WTC11 (cell line): ENCODE data around the gene ZFP42. TPM values are rescaled to one million over a fixed set of nuclear protein-coding genes. Genes with fewer than 3 reads are reported as not detected.

ENCODE experiments used
- ATAC-seq: fragments of 200-7000 bp; cut with Tn5 transposase; 2 replicates; pipeline ENCODE4 v1.10.0; 2021; ENCODE audit warnings: mild to moderate bottlenecking, moderate library complexity
- CTCF ChIA-PET: fragments of 300-600 bp; sonication (Branson Sonifier 250); formaldehyde crosslinking; loops from one replicate; lab custom pipeline; 2021; ENCODE audit warnings: antibody characterized with exemption; lab: Charles Lee
- POLR2A ChIA-PET: fragments of 350-600 bp; sonication (Branson Sonifier 250); formaldehyde crosslinking; loops from one replicate; lab custom pipeline; 2021; ENCODE audit warnings: antibody characterized with exemption; lab: Charles Lee
- DNase-seq: peaks from one replicate; pipeline ENCODE4 v3.0.0; 2021; ENCODE audit warnings: low spot score
- H3K27ac Mint-ChIP-seq: 2 replicates; pipeline ENCODE4 v1.8.0; 2021; ENCODE audit warnings: mixed read lengths
- H3K27me3 Mint-ChIP-seq: 2 replicates; pipeline ENCODE4 v1.8.0; 2021; ENCODE audit warnings: low read depth, mild to moderate bottlenecking, moderate library complexity, mixed read lengths
- H3K36me3 Mint-ChIP-seq: 2 replicates; pipeline ENCODE4 v1.8.0; 2021; ENCODE audit warnings: mixed read lengths
- H3K4me1 Mint-ChIP-seq: 2 replicates; pipeline ENCODE4 v1.8.0; 2022; ENCODE audit warnings: mixed read lengths
- H3K4me3 Mint-ChIP-seq: 2 replicates; pipeline ENCODE4 v1.8.0; 2021; ENCODE audit warnings: mild to moderate bottlenecking, moderate library complexity, mixed read lengths
- H3K9me3 Mint-ChIP-seq: 2 replicates; pipeline ENCODE4 v1.8.0; 2021; ENCODE audit warnings: mixed read lengths
- ATF1 ChIP-seq: sonication (generic); formaldehyde crosslinking; IDR thresholded peaks from 2 replicates; pipeline ENCODE4 v1.8.1; 2023; ENCODE audit warnings: mild to moderate bottlenecking, moderate library complexity, missing genetic modification reagents
- ELF4 ChIP-seq: sonication (generic); formaldehyde crosslinking; IDR thresholded peaks from 2 replicates; pipeline ENCODE4 v1.8.1; 2022; ENCODE audit warnings: low read depth, mild to moderate bottlenecking, moderate library complexity, missing genetic modification reagents
- FOXP1 ChIP-seq: sonication (generic); formaldehyde crosslinking; IDR thresholded peaks from 2 replicates; pipeline ENCODE4 v1.8.0; 2022; ENCODE audit warnings: missing genetic modification reagents, mild to moderate bottlenecking, moderate library complexity, borderline replicate concordance
- JAZF1 ChIP-seq: fragments of 250-450 bp; sonication (Bioruptor Pico); IDR thresholded peaks from 2 replicates; pipeline ENCODE4 v1.9.0; 2021; ENCODE audit warnings: moderate library complexity, mild to moderate bottlenecking, inconsistent platforms
- NFATC4 ChIP-seq: fragments of 250-450 bp; sonication (Bioruptor Pico); IDR thresholded peaks from 2 replicates; pipeline ENCODE4 v1.9.0; 2021; ENCODE audit warnings: mild to moderate bottlenecking
- NFYB ChIP-seq: sonication (generic); formaldehyde crosslinking; conservative IDR thresholded peaks from 2 replicates; pipeline ENCODE4 v1.8.0; 2022; ENCODE audit warnings: low read depth, missing genetic modification reagents
- NR3C1 ChIP-seq: sonication (generic); formaldehyde crosslinking; conservative IDR thresholded peaks from 2 replicates; pipeline ENCODE4 v1.8.1; 2023; ENCODE audit warnings: low read depth, mild to moderate bottlenecking, missing genetic modification reagents
- TCF7 ChIP-seq: sonication (generic); formaldehyde crosslinking; IDR thresholded peaks from 2 replicates; pipeline ENCODE4 v1.8.0; 2022; ENCODE audit warnings: mild to moderate bottlenecking, low read depth, missing genetic modification reagents, moderate library complexity
- TP53 ChIP-seq: sonication (generic); formaldehyde crosslinking; IDR thresholded peaks from 2 replicates; pipeline ENCODE4 v1.8.1; 2023; ENCODE audit warnings: mild to moderate bottlenecking, missing genetic modification reagents
- ZBTB21 ChIP-seq: sonication (generic); formaldehyde crosslinking; IDR thresholded peaks from 2 replicates; pipeline ENCODE4 v1.8.1; 2023; ENCODE audit warnings: mild to moderate bottlenecking, missing genetic modification reagents, borderline replicate concordance
- ZNF138 ChIP-seq: sonication (generic); formaldehyde crosslinking; conservative IDR thresholded peaks from 2 replicates; pipeline ENCODE4 v1.8.1; 2022; ENCODE audit warnings: mild to moderate bottlenecking, moderate library complexity, missing genetic modification reagents
- ZNF232 ChIP-seq: sonication (generic); formaldehyde crosslinking; IDR thresholded peaks from 2 replicates; pipeline ENCODE4 v1.8.0; 2022; ENCODE audit warnings: mild to moderate bottlenecking, missing genetic modification reagents
- ZNF317 ChIP-seq: sonication (generic); formaldehyde crosslinking; IDR thresholded peaks from 2 replicates; pipeline ENCODE4 v1.8.1; 2023; ENCODE audit warnings: low read depth, mild to moderate bottlenecking, moderate library complexity, missing genetic modification reagents, borderline replicate concordance
- ZNF425 ChIP-seq: fragments of 250-450 bp; sonication (Bioruptor Pico); conservative IDR thresholded peaks from 2 replicates; pipeline ENCODE4 v1.9.0; 2021; ENCODE audit warnings: mild to moderate bottlenecking
- ZNF671 ChIP-seq: fragments of 250-450 bp; sonication (Bioruptor Pico); IDR thresholded peaks from 2 replicates; pipeline ENCODE4 v1.8.0; 2021; ENCODE audit warnings: mild to moderate bottlenecking
- total RNA-seq: library from RNA; stranded (reverse); gene quantifications from 3 replicates; pipeline ENCODE4 v1.2.3, GENCODE V29; 2021
- TF ChIP-seq, protein P1 (sequence below): sonication (generic); formaldehyde crosslinking; IDR thresholded peaks from 2 replicates; pipeline ENCODE4 v1.8.1; 2023; ENCODE audit warnings: mild to moderate bottlenecking, missing genetic modification reagents
- TF ChIP-seq, protein P2 (sequence below): sonication (generic); formaldehyde crosslinking; IDR thresholded peaks from 2 replicates; pipeline ENCODE4 v1.8.1; 2023; ENCODE audit warnings: mild to moderate bottlenecking, missing genetic modification reagents, borderline replicate concordance
- TF ChIP-seq, protein P3 (sequence below): sonication (generic); formaldehyde crosslinking; IDR thresholded peaks from 2 replicates; pipeline ENCODE4 v1.8.0; 2022; ENCODE audit warnings: missing genetic modification reagents

Gene ZFP42
- total RNA-seq, 1 experiment from 2014 or later = 128 TPM

- POLR2A ChIA-PET = interaction anchor here (1.7 kb wide), 1 partner anchor 33 kb away, joined by 5 read pairs; no protein-coding TSS in a partner anchor
- Mint-ChIP-seq H3K36me3 (peaks cover 76% of the 10 kb centered on the region), H3K27me3 (no peaks in the 10 kb centered on the region; the same call in 1 of the 2 replicates)
- DNase-seq = no peak
- no peak for TF ChIP-seq ZNF671 (CRISPR knock-in tag)
- no peak for TF ChIP-seq ZNF232 (CRISPR knock-in tag)
- no peak for TF ChIP-seq ZNF425 (CRISPR knock-in tag)
- TF ChIP-seq ELF4 (CRISPR knock-in tag) = no peak
- no peak for TF ChIP-seq TCF7 (CRISPR knock-in tag)
- TF ChIP-seq JAZF1 (CRISPR knock-in tag) = no peak
- TF ChIP-seq, protein P1, sequence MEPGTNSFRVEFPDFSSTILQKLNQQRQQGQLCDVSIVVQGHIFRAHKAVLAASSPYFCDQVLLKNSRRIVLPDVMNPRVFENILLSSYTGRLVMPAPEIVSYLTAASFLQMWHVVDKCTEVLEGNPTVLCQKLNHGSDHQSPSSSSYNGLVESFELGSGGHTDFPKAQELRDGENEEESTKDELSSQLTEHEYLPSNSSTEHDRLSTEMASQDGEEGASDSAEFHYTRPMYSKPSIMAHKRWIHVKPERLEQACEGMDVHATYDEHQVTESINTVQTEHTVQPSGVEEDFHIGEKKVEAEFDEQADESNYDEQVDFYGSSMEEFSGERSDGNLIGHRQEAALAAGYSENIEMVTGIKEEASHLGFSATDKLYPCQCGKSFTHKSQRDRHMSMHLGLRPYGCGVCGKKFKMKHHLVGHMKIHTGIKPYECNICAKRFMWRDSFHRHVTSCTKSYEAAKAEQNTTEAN (CRISPR knock-in tag) = no peak
- no peak for TF ChIP-seq TP53 (CRISPR knock-in tag)
- TF ChIP-seq ATF1 (CRISPR knock-in tag) = no peak
- TF ChIP-seq ZBTB21 = no peak
- TF ChIP-seq, protein P2, sequence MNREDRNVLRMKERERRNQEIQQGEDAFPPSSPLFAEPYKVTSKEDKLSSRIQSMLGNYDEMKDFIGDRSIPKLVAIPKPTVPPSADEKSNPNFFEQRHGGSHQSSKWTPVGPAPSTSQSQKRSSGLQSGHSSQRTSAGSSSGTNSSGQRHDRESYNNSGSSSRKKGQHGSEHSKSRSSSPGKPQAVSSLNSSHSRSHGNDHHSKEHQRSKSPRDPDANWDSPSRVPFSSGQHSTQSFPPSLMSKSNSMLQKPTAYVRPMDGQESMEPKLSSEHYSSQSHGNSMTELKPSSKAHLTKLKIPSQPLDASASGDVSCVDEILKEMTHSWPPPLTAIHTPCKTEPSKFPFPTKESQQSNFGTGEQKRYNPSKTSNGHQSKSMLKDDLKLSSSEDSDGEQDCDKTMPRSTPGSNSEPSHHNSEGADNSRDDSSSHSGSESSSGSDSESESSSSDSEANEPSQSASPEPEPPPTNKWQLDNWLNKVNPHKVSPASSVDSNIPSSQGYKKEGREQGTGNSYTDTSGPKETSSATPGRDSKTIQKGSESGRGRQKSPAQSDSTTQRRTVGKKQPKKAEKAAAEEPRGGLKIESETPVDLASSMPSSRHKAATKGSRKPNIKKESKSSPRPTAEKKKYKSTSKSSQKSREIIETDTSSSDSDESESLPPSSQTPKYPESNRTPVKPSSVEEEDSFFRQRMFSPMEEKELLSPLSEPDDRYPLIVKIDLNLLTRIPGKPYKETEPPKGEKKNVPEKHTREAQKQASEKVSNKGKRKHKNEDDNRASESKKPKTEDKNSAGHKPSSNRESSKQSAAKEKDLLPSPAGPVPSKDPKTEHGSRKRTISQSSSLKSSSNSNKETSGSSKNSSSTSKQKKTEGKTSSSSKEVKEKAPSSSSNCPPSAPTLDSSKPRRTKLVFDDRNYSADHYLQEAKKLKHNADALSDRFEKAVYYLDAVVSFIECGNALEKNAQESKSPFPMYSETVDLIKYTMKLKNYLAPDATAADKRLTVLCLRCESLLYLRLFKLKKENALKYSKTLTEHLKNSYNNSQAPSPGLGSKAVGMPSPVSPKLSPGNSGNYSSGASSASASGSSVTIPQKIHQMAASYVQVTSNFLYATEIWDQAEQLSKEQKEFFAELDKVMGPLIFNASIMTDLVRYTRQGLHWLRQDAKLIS = no peak
- TF ChIP-seq NFATC4 (CRISPR knock-in tag) = no peak
- no peak for TF ChIP-seq NFYB (CRISPR knock-in tag)
- TF ChIP-seq, protein P3, sequence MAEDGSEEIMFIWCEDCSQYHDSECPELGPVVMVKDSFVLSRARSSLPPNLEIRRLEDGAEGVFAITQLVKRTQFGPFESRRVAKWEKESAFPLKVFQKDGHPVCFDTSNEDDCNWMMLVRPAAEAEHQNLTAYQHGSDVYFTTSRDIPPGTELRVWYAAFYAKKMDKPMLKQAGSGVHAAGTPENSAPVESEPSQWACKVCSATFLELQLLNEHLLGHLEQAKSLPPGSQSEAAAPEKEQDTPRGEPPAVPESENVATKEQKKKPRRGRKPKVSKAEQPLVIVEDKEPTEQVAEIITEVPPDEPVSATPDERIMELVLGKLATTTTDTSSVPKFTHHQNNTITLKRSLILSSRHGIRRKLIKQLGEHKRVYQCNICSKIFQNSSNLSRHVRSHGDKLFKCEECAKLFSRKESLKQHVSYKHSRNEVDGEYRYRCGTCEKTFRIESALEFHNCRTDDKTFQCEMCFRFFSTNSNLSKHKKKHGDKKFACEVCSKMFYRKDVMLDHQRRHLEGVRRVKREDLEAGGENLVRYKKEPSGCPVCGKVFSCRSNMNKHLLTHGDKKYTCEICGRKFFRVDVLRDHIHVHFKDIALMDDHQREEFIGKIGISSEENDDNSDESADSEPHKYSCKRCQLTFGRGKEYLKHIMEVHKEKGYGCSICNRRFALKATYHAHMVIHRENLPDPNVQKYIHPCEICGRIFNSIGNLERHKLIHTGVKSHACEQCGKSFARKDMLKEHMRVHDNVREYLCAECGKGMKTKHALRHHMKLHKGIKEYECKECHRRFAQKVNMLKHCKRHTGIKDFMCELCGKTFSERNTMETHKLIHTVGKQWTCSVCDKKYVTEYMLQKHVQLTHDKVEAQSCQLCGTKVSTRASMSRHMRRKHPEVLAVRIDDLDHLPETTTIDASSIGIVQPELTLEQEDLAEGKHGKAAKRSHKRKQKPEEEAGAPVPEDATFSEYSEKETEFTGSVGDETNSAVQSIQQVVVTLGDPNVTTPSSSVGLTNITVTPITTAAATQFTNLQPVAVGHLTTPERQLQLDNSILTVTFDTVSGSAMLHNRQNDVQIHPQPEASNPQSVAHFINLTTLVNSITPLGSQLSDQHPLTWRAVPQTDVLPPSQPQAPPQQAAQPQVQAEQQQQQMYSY = no peak
- no peak for TF ChIP-seq ZNF138
- TF ChIP-seq NR3C1 (CRISPR knock-in tag) = no peak
- no peak for TF ChIP-seq ZNF317 (CRISPR knock-in tag)
- TF ChIP-seq FOXP1 (CRISPR knock-in tag) = no peak
- TF ChIP-seq, all 79 proteins: peak for 0
- ATAC-seq = no peak
- Mint-ChIP-seq H3K4me3 (peak overlapping the region; percentile 51), H3K27ac (peak overlapping the region; percentile 64), H3K9me3 (peaks cover 4% of the 10 kb centered on the region; the same call in 1 of the 2 replicates), H3K4me1 (peaks cover 50% of the 10 kb centered on the region)
- CTCF ChIA-PET = no interaction called here
Observed at GRCh38 chr4:187999406-187999932, 3.9 kb downstream of the ZFP42 start.
